H1 (cell line): Measurements from ENCODE around the gene SLC37A2. TPM values are rescaled to one million over a fixed set of nuclear protein-coding genes. Genes with fewer than 3 reads are reported as not detected.

Source experiments
- CTCF ChIA-PET: fragments of 300-600 bp; sonication (Branson Sonifier 250); formaldehyde crosslinking; loops from one replicate; lab custom pipeline; 2021; ENCODE audit not compliant: partially characterized antibody; lab: Charles Lee
- POLR2A ChIA-PET: fragments of 300-600 bp; sonication (Branson Sonifier 250); formaldehyde crosslinking; loops from one replicate; lab custom pipeline; 2021; ENCODE audit warnings: inconsistent platforms; ENCODE audit not compliant: partially characterized antibody; lab: Charles Lee
- DNase-seq, 2 experiments: peaks; one replicate each; pipeline versions ENCODE4 v3.0.0 to v3.0.0-alpha.2; 2010 to 2022; ENCODE audit warnings: low spot score in 2 of 2, low read depth in 1 of 2, mixed read lengths in 1 of 2
- FAIRE-seq: peaks from 2 replicates; lab custom pipeline; 2011; peaks lifted over from hg19 to GRCh38; lab: Jason Lieb, UNC
- H2AFZ ChIP-seq: 2 replicates; pipeline ENCODE4 v1.8.1; 2012; ENCODE audit warnings: low read length, inconsistent platforms
- H2AK5ac ChIP-seq: 2 replicates; pipeline ENCODE4 v1.6.1; 2013; ENCODE audit warnings: low read depth, low read length
- H2BK120ac ChIP-seq: replicated peaks from 2 replicates; pipeline ENCODE3; 2013; ENCODE audit warnings: low read depth, low read length, inconsistent platforms
- H2BK12ac ChIP-seq: 2 replicates; pipeline ENCODE4 v1.6.1; 2013; ENCODE audit warnings: low read depth, low read length
- H2BK15ac ChIP-seq: 2 replicates; pipeline ENCODE4 v1.6.1; 2013; ENCODE audit warnings: low read length
- H2BK20ac ChIP-seq: 2 replicates; pipeline ENCODE4 v1.6.1; 2013; ENCODE audit warnings: low read length
- H2BK5ac ChIP-seq: 2 replicates; pipeline ENCODE4 v1.6.1; 2013; ENCODE audit warnings: low read depth, low read length
- H3K14ac ChIP-seq: 2 replicates; pipeline ENCODE4 v1.6.1; 2013; ENCODE audit warnings: inconsistent platforms; ENCODE audit not compliant: insufficient read length
- H3K18ac ChIP-seq: 2 replicates; pipeline ENCODE4 v1.6.1; 2013; ENCODE audit warnings: low read length; ENCODE audit errors: extremely low read depth
- H3K23ac ChIP-seq: 2 replicates; pipeline ENCODE4 v1.6.1; 2013; ENCODE audit warnings: inconsistent platforms; ENCODE audit not compliant: insufficient read length
- H3K23me2 ChIP-seq: 2 replicates; pipeline ENCODE4 v1.6.1; 2013; ENCODE audit warnings: low read depth, low read length
- H3K27ac ChIP-seq: 2 replicates; pipeline ENCODE4 v1.6.1; 2011; ENCODE audit warnings: low read depth, low read length, inconsistent platforms
- H3K27me3 ChIP-seq, 4 experiments: replicated peaks in 1 of 4; 1 replicate in 1 of 4; 2 replicates in 3 of 4; pipeline versions ENCODE4 v1.6.1 to v1.8.1; 2011 to 2013; ENCODE audit warnings: low read length in 3 of 4, mild to moderate bottlenecking in 3 of 4, inconsistent platforms in 2 of 4, mixed read lengths in 2 of 4, moderate library complexity in 1 of 4; ENCODE audit not compliant: control insufficient read depth in 3 of 4, insufficient read depth in 3 of 4; ENCODE audit errors: extremely low read depth in 1 of 4
- H3K36me3 ChIP-seq, 4 experiments: 2 replicates each; pipeline versions ENCODE4 v1.6.1 to v1.8.1; 2011 to 2013; ENCODE audit warnings: mild to moderate bottlenecking in 4 of 4, low read length in 3 of 4, moderate library complexity in 2 of 4, control low read depth in 1 of 4, inconsistent platforms in 1 of 4; ENCODE audit not compliant: insufficient read depth in 4 of 4, control insufficient read depth in 2 of 4
- H3K4ac ChIP-seq: replicated peaks from 2 replicates; pipeline ENCODE3; 2013; ENCODE audit warnings: low read length, low read depth, mixed read lengths, inconsistent platforms; ENCODE audit not compliant: insufficient read length
- H3K4me1 ChIP-seq, 4 experiments: replicated peaks in 1 of 4; 1 replicate in 1 of 4; 2 replicates in 3 of 4; pipeline versions ENCODE4 v1.6.1 to v1.8.1; 2011 to 2013; ENCODE audit warnings: low read length in 3 of 4, inconsistent platforms in 2 of 4, mixed read lengths in 1 of 4; ENCODE audit not compliant: insufficient read depth in 4 of 4, control insufficient read depth in 3 of 4
- H3K4me2 ChIP-seq, 2 experiments: 2 replicates each; pipeline versions ENCODE4 v1.6.1 to v1.8.1; 2011 to 2013; ENCODE audit warnings: low read depth in 2 of 2, low read length in 2 of 2, control low read depth in 1 of 2, inconsistent platforms in 1 of 2, mild to moderate bottlenecking in 1 of 2; ENCODE audit not compliant: insufficient read depth in 1 of 2
- H3K4me3 ChIP-seq, 4 experiments: fragments of 200-600, 300-600 bp in 1 of 4; sonication (generic), shearing (Covaris generic), sonication (Bioruptor Twin) in 1 of 4; 2 replicates each; pipeline versions ENCODE4 v1.5.1 to v1.8.1; 2011 to 2016; ENCODE audit warnings: low read length in 4 of 4, low read depth in 3 of 4, control low read depth in 2 of 4, inconsistent platforms in 2 of 4, mild to moderate bottlenecking in 2 of 4, mixed read lengths in 1 of 4, moderate library complexity in 1 of 4; ENCODE audit not compliant: insufficient read depth in 2 of 4; ENCODE audit errors: extremely low read depth in 1 of 4
- H3K56ac ChIP-seq: replicated peaks from 2 replicates; pipeline ENCODE3; 2013; ENCODE audit warnings: low read depth, mild to moderate bottlenecking, mixed read lengths, low read length, inconsistent platforms; ENCODE audit not compliant: insufficient read length
- H3K79me1 ChIP-seq: 2 replicates; pipeline ENCODE4 v1.6.1; 2013; ENCODE audit warnings: low read depth, low read length, control low read depth
- H3K79me2 ChIP-seq, 2 experiments: 2 replicates each; pipeline versions ENCODE4 v1.6.1 to v1.8.1; 2012 to 2013; ENCODE audit warnings: low read length in 2 of 2, mild to moderate bottlenecking in 2 of 2, inconsistent platforms in 1 of 2; ENCODE audit not compliant: insufficient read depth in 2 of 2, control insufficient read depth in 1 of 2
- H3K9ac ChIP-seq, 4 experiments: replicated peaks in 1 of 4; 1 replicate in 1 of 4; 2 replicates in 3 of 4; pipeline versions ENCODE4 v1.6.1 to v1.8.1; 2011 to 2013; ENCODE audit warnings: low read depth in 3 of 4, low read length in 3 of 4, control low read depth in 2 of 4, mild to moderate bottlenecking in 2 of 4, moderate library complexity in 2 of 4, inconsistent platforms in 1 of 4; ENCODE audit errors: extremely low read depth in 1 of 4
- H3K9me3 ChIP-seq, 2 experiments: 2 replicates each; pipeline versions ENCODE4 v1.6.1 to v1.8.1; 2012 to 2013; ENCODE audit warnings: mild to moderate bottlenecking in 2 of 2, moderate library complexity in 2 of 2, control low read depth in 1 of 2, inconsistent platforms in 1 of 2, low read depth in 1 of 2, low read length in 1 of 2, mixed read lengths in 1 of 2; ENCODE audit not compliant: insufficient read depth in 2 of 2
- H4K20me1 ChIP-seq, 2 experiments: replicated peaks in 1 of 2; 2 replicates each; pipeline versions ENCODE3 to v1.8.1; 2011 to 2013; ENCODE audit warnings: inconsistent platforms in 2 of 2, low read length in 2 of 2, mild to moderate bottlenecking in 1 of 2; ENCODE audit not compliant: insufficient read depth in 2 of 2, control insufficient read depth in 1 of 2
- H4K5ac ChIP-seq: 2 replicates; pipeline ENCODE4 v1.6.1; 2013; ENCODE audit warnings: low read length, low read depth, mixed read lengths, inconsistent platforms; ENCODE audit not compliant: insufficient read length
- H4K8ac ChIP-seq: 2 replicates; pipeline ENCODE4 v1.8.0; 2013; ENCODE audit warnings: mild to moderate bottlenecking, moderate library complexity, low read length, inconsistent platforms; ENCODE audit not compliant: insufficient read depth; ENCODE audit errors: extremely low read depth
- H4K91ac ChIP-seq: replicated peaks from 2 replicates; pipeline ENCODE3; 2013; ENCODE audit warnings: low read length, mixed read lengths, inconsistent platforms; ENCODE audit not compliant: insufficient read length
- BRCA1 ChIP-seq: IDR thresholded peaks from 2 replicates; pipeline ENCODE4 v1.6.1; 2012; ENCODE audit warnings: low read depth, low read length, improper control_type of control experiment
- EP300 ChIP-seq, 2 experiments: IDR thresholded peaks; 1 replicate in 1 of 2; 2 replicates in 1 of 2; pipeline ENCODE4 v1.6.1; 2011 to 2012; ENCODE audit warnings: low read depth in 2 of 2, low read length in 2 of 2, mild to moderate bottlenecking in 2 of 2, borderline replicate concordance in 1 of 2, inconsistent platforms in 1 of 2, moderate library complexity in 1 of 2
- GABPA ChIP-seq: IDR thresholded peaks from 2 replicates; pipeline ENCODE4 v1.6.1; 2011; ENCODE audit warnings: mild to moderate bottlenecking, low read length, moderate library complexity, borderline replicate concordance; ENCODE audit not compliant: insufficient read depth
- JUND ChIP-seq: IDR thresholded peaks from 2 replicates; pipeline ENCODE4 v1.6.1; 2011; ENCODE audit warnings: mild to moderate bottlenecking, improper control_type of control experiment, low read length
- SUZ12 ChIP-seq: fragments of 200-600 bp; sonication (generic); IDR thresholded peaks from 2 replicates; pipeline ENCODE4 v1.6.1; 2012; ENCODE audit warnings: mild to moderate bottlenecking, inconsistent platforms, low read length, moderate library complexity, mixed read lengths
- TCF12 ChIP-seq: IDR thresholded peaks from 2 replicates; pipeline ENCODE4 v1.6.1; 2011; ENCODE audit warnings: low read depth, mild to moderate bottlenecking, low read length
- WGBS, 2 experiments: shearing (Covaris generic) in 1 of 2; methylation state at CpG; one replicate each; pipeline versions ENCODE4 v1.1.6 to v1.1.7; 2013 to 2015; ENCODE audit warnings: low lambda C conversion rate in 2 of 2, mixed read lengths in 2 of 2, inconsistent platforms in 1 of 2, low coverage in 1 of 2, missing lambda C conversion rate in 1 of 2; ENCODE audit not compliant: insufficient replicate concordance in 2 of 2, insufficient coverage in 1 of 2, insufficient read length in 1 of 2; ENCODE audit errors: extremely low coverage in 1 of 2, missing lambda C conversion rate in 1 of 2; 5-methylcytosine and 5-hydroxymethylcytosine counted together
- polyA plus RNA-seq, 7 experiments: library from polyadenylated mRNA; depleted of rRNA in 3 of 7; stranded (reverse) in 5 of 7; unstranded in 2 of 7; fragments of >200 nt in 5 of 7; fragments of 200-250 nt in 2 of 7; gene quantifications; 1 replicate in 5 of 7; 2 replicates in 1 of 7; 4 replicates in 1 of 7; pipeline versions ENCODE4 v1.2.1 to v1.2.3, GENCODE V29; 2011 to 2013; ENCODE audit warnings: missing spikeins in 2 of 7, mixed read lengths in 2 of 7
- total RNA-seq: library from RNA; stranded (reverse); fragmentation: NEBNext Ultra II Directional; extraction: Animal tissue kit (Norgen Biotek cat#: 25700); gene quantifications from 2 replicates; pipeline ENCODE4 v1.2.1, GENCODE V29; 2021

Gene SLC37A2
- total and polyA plus RNA-seq, 2 of the 8 experiments (the other 6 are each of a cell fraction or from before 2014, with no cell fraction given) = 1.3 to 1.9 TPM

DNA sequence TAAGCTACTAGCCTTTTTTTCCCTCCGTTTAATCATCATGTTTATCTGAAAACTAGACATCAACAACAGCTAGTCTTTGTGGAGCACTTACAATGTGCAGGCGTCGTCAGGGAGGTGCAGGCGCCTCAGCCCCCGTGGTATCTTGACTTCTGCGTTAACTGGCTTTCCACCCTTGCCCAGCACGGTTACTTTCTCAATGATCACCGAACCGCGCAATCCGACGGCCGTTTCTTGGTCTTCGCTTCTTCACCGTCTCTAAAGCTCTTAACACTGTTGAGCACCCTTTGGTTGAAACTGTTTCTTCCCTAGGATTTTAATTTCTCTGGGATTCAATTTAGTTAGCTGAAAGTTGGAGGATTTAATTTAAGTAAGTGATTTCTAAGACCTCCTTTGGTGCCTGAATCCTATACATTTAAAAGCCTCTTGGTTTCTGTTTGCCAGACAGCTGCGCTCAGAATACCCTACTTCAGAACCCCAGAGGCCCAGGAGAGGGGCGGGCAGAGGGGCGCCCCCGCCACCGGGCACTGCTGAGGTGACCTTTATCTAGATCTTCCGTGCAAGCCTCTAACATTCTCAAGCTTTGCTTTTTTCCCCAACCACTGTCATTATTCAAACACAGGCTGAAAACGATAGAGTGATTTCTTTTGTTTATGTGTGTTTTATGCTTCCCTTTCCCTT lies 66.3 kb downstream of the SLC37A2 start:
- Histone ChIP-seq H3K56ac (no peak overlapping the region), H3K27ac (no peak overlapping the region), H2BK20ac (no peak overlapping the region), H2BK12ac (no peak overlapping the region), H4K8ac (no peak overlapping the region), H3K23ac (no peak overlapping the region), H3K36me3 (no peaks in the 10 kb centered on the region), H3K4me1 (no peaks in the 10 kb centered on the region), H3K9ac (no peak overlapping the region), H2BK15ac (no peak overlapping the region), H3K27me3 (peaks cover 0 to 2% (median 2%) of the 10 kb centered on the region in 4 experiments; a peak in 4 of 7 replicates), H3K4ac (no peak overlapping the region), H3K79me2 (no peaks in the 10 kb centered on the region; a peak in 1 of 4 replicates), H4K20me1 (no peaks in the 10 kb centered on the region), H2AFZ (no peak overlapping the region), H2BK5ac (no peak overlapping the region), H2AK5ac (no peak overlapping the region), H4K91ac (no peak overlapping the region), H3K14ac (no peak overlapping the region), H3K18ac (no peak overlapping the region), H3K4me2 (no peak overlapping the region), H3K4me3 (no peak overlapping the region), H3K79me1 (no peaks in the 10 kb centered on the region), H2BK120ac (no peak overlapping the region), H4K5ac (no peak overlapping the region), H3K23me2 (no peaks in the 10 kb centered on the region; the same call in 1 of the 2 replicates), H3K9me3 (no peaks in the 10 kb centered on the region)
- FAIRE-seq (no peak), DNase-seq (no peak)
- WGBS, 2 experiments = 94% methylated on average over 22 of the region's 22 CpGs; no CpG with 5 or more reads in 1 of the 2 experiments
- ChIA-PET CTCF (interaction anchor here (0.6 to 2.5 kb wide), 11 partner anchors 9 to 221 kb away, joined by 3 to 14 read pairs (median 4); no protein-coding TSS in a partner anchor), POLR2A (no interaction called here)
- no peak for TF ChIP-seq JUND
- TF ChIP-seq BRCA1 = no peak
- no peak for TF ChIP-seq GABPA
- no peak for TF ChIP-seq SUZ12
- no peak for TF ChIP-seq EP300 (IDR thresholded peaks at IDR 0.05; ENCODE audit: borderline replicate concordance in 1 of 2, low read depth in 2 of 2, low read length in 2 of 2)
- TF ChIP-seq TCF12 = no peak
